Activated CD4-positive, alpha-beta T cell treated with anti-CD3 and anti-CD28 coated beads for 36 hours (primary cell): ENCODE measurements around the gene UBE2G2. TPM values are rescaled to one million over a fixed set of nuclear protein-coding genes. Genes with fewer than 3 reads are reported as not detected.
A peak's percentile ranks its signal among the peaks of the same experiment; 100 is the strongest.

Experiments used
- ATAC-seq: fragments of 200-7000 bp; cut with Tn5 transposase; one replicate; pipeline ENCODE4 v1.10.0; 2021; ENCODE audit warnings: mild to moderate bottlenecking, moderate library complexity
- CTCF ChIA-PET: fragments of 350-600 bp; sonication (Branson Sonifier 250); formaldehyde crosslinking; loops from one replicate; lab custom pipeline; 2021; ENCODE audit warnings: antibody characterized with exemption; lab: Charles Lee
- POLR2A ChIA-PET: fragments of 350-600 bp; sonication (Branson Sonifier 250); formaldehyde crosslinking; loops from one replicate; lab custom pipeline; 2021; ENCODE audit warnings: antibody characterized with exemption, inconsistent platforms; lab: Charles Lee
- DNase-seq: peaks from one replicate; pipeline ENCODE4 v3.0.0-alpha.2; 2020
- H3K27ac Mint-ChIP-seq: one replicate; pipeline ENCODE4 v1.8.0; 2021; ENCODE audit warnings: mixed read lengths
- H3K27me3 Mint-ChIP-seq: one replicate; pipeline ENCODE4 v1.8.0; 2021; ENCODE audit warnings: mixed read lengths
- H3K36me3 Mint-ChIP-seq: one replicate; pipeline ENCODE4 v1.8.0; 2021; ENCODE audit warnings: low read depth, mixed read lengths
- H3K4me1 Mint-ChIP-seq: one replicate; pipeline ENCODE4 v1.8.0; 2021; ENCODE audit warnings: mixed read lengths
- H3K4me3 Mint-ChIP-seq: one replicate; pipeline ENCODE4 v1.8.0; 2021; ENCODE audit warnings: mild to moderate bottlenecking, moderate library complexity, mixed read lengths
- H3K9me3 Mint-ChIP-seq: one replicate; pipeline ENCODE4 v1.8.0; 2021; ENCODE audit warnings: low read depth, mixed read lengths
- intact Hi-C, 2 experiments: fragments of 100-400 bp; cut with DNase I in 1 of 2; cut with micrococcal nuclease in 1 of 2; formaldehyde crosslinking; loops; one replicate each; pipeline versions ENCODE4 v1.14.2 to v1.15.1; 2022 to 2024; cut with DNase I, micrococcal nuclease
- total RNA-seq, 2 experiments: library from RNA; stranded (reverse); gene quantifications; one replicate each; pipeline ENCODE4 v1.2.3, GENCODE V29; 2021

The UBE2G2 gene, protein sequence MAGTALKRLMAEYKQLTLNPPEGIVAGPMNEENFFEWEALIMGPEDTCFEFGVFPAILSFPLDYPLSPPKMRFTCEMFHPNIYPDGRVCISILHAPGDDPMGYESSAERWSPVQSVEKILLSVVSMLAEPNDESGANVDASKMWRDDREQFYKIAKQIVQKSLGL
- total RNA-seq = 100 to 1,000 TPM; 103 to 121 TPM

DNA sequence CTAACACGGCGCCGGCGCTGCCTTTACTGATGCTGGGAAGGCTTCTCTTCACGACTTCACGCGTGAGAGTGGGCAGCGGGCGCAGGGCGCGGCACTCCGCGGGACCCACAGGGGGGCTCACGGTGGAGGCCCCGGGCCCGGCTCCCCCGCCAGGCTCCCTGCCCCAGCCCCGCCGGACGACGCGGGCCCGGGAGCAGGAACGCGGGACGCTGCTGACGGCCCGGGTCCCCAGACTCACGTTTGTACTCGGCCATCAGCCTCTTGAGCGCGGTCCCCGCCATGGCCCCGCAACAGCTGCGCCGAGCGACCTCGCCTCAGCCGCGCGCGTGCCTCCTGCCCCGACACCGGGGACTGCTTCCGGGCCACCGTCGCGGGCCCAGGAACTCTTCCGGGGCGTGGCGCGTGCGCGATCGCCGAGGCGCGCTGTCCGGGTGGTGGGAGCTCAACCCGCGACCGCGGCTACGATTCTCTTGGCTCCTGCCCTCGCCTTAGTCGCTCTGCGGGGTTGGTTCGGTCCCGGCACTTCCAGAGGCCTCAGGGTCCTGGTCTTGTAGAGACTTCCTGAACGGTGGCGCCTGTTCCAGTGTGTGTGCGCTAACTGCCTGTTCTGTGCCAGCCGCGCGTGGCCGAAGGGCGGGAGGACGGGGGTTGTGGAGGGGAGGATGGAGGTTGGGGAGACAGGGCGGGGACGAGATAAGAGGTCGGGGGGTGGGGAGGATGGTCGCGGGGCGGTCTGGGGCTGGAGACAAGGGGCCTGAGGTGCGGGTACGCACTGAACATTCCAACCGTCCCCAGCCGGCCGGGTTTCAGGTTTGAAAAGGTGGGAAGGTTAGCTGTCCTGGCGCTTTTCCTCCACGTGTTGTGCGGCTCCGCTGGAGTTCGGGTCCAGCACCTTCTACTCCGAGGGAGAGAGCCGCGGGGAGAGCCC is at the start of gene UBE2G2:
Gene UBE2G2 (minus strand): TSS at position 353 of the 928 bp plus-strand sequence. CDS start 72 bp downstream, at position 281.
- Mint-ChIP-seq H3K27me3 (no peaks in the 10 kb centered on the region), H3K4me1 (peaks cover 54% of the 10 kb centered on the region), H3K27ac (peak within 1 kb of the TSS; percentile 90), H3K4me3 (peak within 1 kb of the TSS; percentile 94), H3K36me3 (peaks cover 66% of the 10 kb centered on the region), H3K9me3 (no peaks in the 10 kb centered on the region)
- peak; percentile 92 for DNase-seq
- ATAC-seq = peak; percentile 95
- ChIA-PET CTCF (interaction anchor here (0.6 to 3.1 kb wide), 20 partner anchors 8 to 307 kb away, joined by 3 to 19 read pairs (median 4); partner anchors contain the start of gene PTTG1IP), POLR2A (interaction anchor here (0.5 to 1.5 kb wide), 4 partner anchors 8 to 72 kb away, joined by 3 to 6 read pairs (median 4); partner anchors contain the start of gene PTTG1IP)
- intact Hi-C loops = loop anchor here (1.0 to 5.0 kb wide), 10 partner anchors 16 to 462 kb away; partner anchors contain the start of genes CFAP410 (in 1 of the 2), ITGB2 (in 1 of the 2), PTTG1IP (in 1 of the 2) and SLX9 (in 1 of the 2)

DNA sequence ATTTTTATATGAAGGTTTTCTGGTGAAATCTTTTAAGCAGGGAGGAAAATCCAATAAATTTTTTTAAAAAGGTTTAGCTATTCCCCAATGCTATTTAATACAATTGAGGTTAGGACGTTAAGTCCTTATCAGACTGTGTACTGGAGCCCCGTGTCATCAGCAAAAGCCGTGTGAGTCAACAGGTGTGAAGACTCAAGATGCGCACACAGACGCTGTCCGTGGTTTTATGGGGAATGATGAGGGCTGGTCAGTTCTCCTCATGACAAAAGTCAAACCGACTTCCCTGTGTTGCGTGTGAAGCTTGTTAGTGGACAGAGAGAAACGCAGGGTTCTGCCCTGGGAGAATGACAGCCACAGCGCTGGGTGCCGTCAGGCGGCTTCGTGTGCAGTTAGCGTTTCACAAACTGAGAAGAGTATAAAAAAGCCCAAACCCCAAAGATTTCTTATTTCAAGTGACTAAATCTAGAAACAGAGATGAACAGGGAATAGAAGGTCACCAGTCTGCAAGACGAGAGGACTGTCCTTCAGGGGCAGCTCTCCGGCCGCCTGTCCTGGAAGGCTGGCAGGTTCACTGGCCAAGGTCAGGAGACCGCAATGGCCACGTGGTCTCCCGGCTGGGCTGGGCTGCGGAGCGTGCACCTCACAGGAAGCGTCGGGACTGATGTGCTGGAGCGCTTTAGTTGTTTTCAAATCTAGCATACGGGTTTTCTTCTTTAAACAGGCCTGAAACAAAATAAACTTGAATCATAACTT is 49.5 kb upstream of the UBE2G2 start:
- ATAC-seq (no peak), DNase-seq (no peak)
- POLR2A ChIA-PET = no interaction called here
- Mint-ChIP-seq H3K27ac (peak overlapping the region; percentile 67), H3K9me3 (no peaks in the 10 kb centered on the region), H3K4me3 (no peak overlapping the region), H3K27me3 (no peaks in the 10 kb centered on the region), H3K4me1 (peaks cover 55% of the 10 kb centered on the region), H3K36me3 (peaks cover 46% of the 10 kb centered on the region)
- intact Hi-C loops = no loop called here
- CTCF ChIA-PET = interaction anchor here (1.0 to 1.3 kb wide), 2 partner anchors 58 to 63 kb away, joined by 3 read pairs; no protein-coding TSS in a partner anchor

DNA sequence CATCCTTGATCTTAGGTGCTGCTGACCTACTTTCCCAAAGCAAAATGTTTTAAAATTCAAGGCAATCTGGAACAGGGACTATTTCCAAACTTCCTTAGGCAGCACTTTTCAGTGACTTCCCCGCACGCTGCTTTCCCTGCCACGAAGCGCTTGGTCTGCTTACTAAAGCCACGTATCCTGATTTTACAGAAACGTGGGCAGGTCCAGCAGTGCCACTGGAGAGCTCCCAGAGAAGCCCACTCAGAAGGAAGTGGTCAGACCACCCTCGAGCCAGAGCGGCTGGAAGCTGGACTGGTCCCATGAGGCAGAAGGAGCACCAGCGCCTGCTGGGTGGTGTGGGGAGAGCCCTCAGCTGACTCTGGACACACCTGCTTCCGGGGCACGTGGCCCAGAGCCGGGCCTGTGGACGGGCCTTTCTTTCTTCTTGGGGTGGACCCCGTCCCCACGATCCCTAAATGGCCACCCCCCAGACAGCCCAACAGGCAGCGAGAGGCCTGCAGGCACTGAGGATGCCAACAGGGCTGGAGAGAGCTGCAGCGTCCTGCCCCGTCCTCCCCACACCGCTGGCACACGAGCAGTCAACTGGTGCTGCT is 48.7 kb upstream of the UBE2G2 start:
- CTCF ChIA-PET = interaction anchor here (0.6 kb wide), 1 partner anchor 95 kb away, joined by 5 read pairs; no protein-coding TSS in a partner anchor
- H3K4me1 Mint-ChIP-seq = peaks cover 49% of the 10 kb centered on the region
- H3K4me3 Mint-ChIP-seq = no peak overlapping the region
- H3K9me3 Mint-ChIP-seq = no peaks in the 10 kb centered on the region
- H3K27ac Mint-ChIP-seq = no peak overlapping the region
- H3K36me3 Mint-ChIP-seq = peaks cover 44% of the 10 kb centered on the region
- ATAC-seq (no peak), DNase-seq (no peak)
- POLR2A ChIA-PET = no interaction called here
- no peaks in the 10 kb centered on the region for H3K27me3 Mint-ChIP-seq
- intact Hi-C loops = no loop called here

DNA sequence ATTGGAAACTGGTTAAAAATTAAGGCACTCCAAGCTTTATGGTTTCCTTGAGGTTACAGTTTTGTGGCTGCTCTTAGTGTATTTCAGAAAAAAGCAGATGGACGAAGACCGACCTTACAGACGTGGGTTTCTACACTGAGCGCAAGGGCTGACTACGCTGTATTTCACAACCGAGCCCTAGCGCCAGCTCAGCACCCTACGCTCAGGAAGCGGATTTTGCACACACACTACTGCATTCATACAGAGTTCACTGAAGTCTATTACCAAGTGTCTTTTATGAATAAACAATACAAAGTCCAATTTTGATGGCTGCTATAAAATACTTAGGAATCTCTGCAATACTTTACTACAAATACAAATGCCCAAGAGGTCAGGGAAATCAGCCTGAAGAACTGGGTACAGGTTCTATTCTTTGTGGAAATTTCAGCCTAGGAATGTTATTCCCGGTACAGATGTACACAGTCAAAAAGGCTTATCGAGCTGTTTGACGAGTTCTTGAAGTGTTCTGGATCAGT is 48.1 kb upstream of the UBE2G2 start:
- ChIA-PET POLR2A (no interaction called here), CTCF (no interaction called here)
- no peak for DNase-seq
- ATAC-seq = no peak
- no peaks in the 10 kb centered on the region for H3K9me3 Mint-ChIP-seq
- H3K27ac Mint-ChIP-seq = no peak overlapping the region
- no peak overlapping the region for H3K4me3 Mint-ChIP-seq
- intact Hi-C loops = no loop called here
- peaks cover 38% of the 10 kb centered on the region for H3K36me3 Mint-ChIP-seq
- peaks cover 43% of the 10 kb centered on the region for H3K4me1 Mint-ChIP-seq
- H3K27me3 Mint-ChIP-seq = no peaks in the 10 kb centered on the region

DNA sequence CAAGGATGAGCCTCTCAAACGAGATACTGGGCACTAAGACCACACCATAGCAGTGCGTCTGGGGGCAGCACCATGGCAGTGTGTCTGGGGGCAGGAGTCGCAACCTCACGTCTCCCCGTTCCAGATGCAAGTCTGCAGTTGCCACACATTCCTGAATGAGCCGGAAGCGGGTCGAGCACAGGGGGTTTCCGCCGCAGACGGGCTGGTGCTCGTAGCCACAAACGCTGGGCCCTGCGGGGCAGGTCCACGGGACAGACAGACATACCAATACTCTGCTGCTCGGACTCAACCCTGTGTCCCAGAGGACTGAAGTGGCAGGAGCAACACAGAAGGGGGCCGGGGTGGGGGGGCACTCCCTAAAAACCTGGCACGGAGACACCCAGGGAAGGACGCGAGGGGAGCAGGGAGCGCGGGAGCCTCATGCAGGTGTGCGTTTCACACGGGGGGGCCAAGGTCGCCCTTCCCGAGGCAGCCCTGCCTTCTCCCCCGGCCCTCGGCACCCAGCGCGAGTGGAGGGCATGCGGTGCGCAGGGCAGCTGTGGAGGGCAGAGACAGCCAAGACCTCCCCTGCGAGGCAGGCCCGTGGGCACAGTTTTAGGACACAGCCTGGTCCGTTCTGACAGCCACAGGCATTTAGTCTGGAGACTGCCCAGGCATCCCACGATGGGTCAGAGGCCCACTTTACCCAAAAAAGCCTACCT is 47.4 kb upstream of the UBE2G2 start:
- ATAC-seq (no peak), DNase-seq (no peak)
- Mint-ChIP-seq H3K27ac (no peak overlapping the region), H3K4me1 (peaks cover 36% of the 10 kb centered on the region), H3K9me3 (no peaks in the 10 kb centered on the region), H3K4me3 (no peak overlapping the region), H3K36me3 (peaks cover 30% of the 10 kb centered on the region), H3K27me3 (no peaks in the 10 kb centered on the region)
- ChIA-PET POLR2A (no interaction called here), CTCF (no interaction called here)
- intact Hi-C loops = no loop called here

DNA sequence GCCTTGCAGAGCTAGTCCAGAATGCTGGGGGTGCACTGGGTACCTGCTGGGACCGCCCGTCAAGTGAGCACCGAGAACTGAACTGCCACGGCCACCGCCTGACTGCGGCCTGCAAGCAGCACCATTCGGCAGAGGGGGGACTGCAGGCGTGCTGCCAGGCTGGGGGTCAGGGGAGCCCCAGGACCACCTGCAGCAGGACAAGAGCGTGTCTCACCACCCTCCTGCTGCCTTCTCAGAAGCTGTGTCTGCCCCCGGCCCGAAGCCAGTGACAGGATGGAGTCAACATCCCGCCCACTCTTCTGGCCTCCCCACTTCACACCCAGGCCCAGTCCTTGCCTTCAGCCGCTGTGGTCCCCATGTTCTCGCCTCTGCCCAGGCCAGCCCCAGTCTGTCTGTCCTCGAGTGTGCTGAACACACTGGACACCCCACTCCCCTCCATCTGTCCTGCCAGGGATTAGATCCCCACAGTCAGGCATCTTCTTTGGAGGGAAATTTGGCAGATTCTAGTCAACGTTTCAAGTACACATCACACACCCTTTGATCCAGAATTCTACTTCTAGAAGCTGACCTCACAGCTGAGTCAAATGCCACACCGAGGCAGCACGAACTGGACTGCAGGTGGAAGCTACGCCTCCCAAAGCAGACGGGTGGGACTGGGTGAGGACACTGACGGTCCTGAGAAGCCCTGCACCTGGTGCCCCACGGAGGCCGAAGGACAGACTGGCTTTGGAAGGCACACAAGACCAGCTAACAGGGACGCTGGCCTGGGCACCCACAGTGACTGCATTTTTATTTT is 45.8 kb upstream of the UBE2G2 start:
- ATAC-seq (no peak), DNase-seq (no peak)
- no peaks in the 10 kb centered on the region for H3K9me3 Mint-ChIP-seq
- CTCF ChIA-PET = interaction anchor here (1.1 to 2.2 kb wide), 3 partner anchors 10 to 47 kb away, joined by 4 to 11 read pairs (median 8); partner anchors contain the start of gene UBE2G2
- H3K4me1 Mint-ChIP-seq = peaks cover 24% of the 10 kb centered on the region
- POLR2A ChIA-PET = no interaction called here
- no peak overlapping the region for H3K27ac Mint-ChIP-seq
- no peak overlapping the region for H3K4me3 Mint-ChIP-seq
- peaks cover 21% of the 10 kb centered on the region for H3K36me3 Mint-ChIP-seq
- no peaks in the 10 kb centered on the region for H3K27me3 Mint-ChIP-seq
- intact Hi-C loops = loop anchor here (2.0 kb wide), 3 partner anchors 25 to 77 kb away; partner anchors contain the start of genes PTTG1IP (in 1 of the 2) and UBE2G2 (in 1 of the 2)

DNA sequence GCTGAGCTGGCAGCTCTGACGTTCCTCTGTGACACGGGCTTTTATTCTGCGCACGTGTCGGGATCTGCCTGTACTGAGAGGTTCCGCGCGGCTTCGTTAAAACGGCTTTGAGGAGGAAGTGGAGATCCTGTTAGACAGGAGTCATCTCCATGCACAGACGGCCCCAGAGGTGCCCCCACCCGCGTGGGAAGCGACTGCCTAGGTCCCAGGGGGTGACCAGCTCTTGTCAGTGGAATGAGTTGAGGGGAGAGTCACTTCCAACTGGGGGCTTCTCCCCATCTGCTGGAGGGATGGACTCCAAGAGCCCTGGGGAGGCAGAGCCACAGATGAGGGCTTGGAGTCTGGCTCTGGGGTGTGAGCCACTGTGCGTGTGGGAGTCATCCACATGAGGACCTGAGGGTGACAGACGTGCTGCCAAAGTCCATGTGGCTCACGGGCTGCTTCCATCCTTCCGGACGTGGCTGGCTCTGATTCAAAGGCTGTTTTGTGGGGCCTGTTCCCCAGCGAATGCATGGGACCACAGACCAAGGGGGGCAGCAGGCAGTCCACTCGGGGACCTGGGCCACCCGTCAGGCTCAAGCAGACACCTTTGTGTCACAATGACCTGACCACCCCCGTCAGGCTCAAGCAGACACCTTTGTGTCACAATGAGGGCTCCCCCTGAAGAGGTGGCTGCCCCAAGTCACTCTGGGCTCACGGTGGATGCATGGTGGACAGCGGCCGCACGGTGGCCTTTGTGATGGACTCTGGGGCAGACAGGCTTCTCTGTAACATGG is 45.1 kb upstream of the UBE2G2 start:
- Mint-ChIP-seq H3K27ac (peak overlapping the region; percentile 51), H3K36me3 (peaks cover 16% of the 10 kb centered on the region), H3K27me3 (no peaks in the 10 kb centered on the region), H3K9me3 (no peaks in the 10 kb centered on the region), H3K4me3 (peak overlapping the region; percentile 64), H3K4me1 (peaks cover 16% of the 10 kb centered on the region)
- CTCF ChIA-PET = interaction anchor here (0.7 to 2.2 kb wide), 5 partner anchors 11 to 53 kb away, joined by 3 to 11 read pairs (median 5); partner anchors contain the start of gene UBE2G2
- ATAC-seq (peak; percentile 60), DNase-seq (peak; percentile 72)
- POLR2A ChIA-PET = interaction anchor here (1.0 kb wide), 1 partner anchor 46 kb away, joined by 4 read pairs; no protein-coding TSS in a partner anchor
- intact Hi-C loops = loop anchor here (1.0 to 2.0 kb wide), 4 partner anchors 26 to 78 kb away; partner anchors contain the start of genes UBE2G2 (in 2 of the 2) and PTTG1IP (in 1 of the 2)

DNA sequence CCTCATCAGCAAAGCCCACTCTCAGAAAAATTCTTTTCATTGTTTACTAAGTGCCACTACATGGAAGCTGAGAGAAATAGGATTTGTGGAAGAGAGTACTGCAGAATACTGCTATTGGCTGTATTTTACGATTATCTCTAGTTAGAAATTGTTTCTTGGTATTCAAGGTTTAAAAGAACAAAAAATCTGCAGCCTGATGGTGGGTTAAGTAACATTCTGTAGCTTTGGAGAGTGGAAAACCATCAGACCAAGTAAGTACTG is 44.5 kb upstream of the UBE2G2 start:
- peaks cover 11% of the 10 kb centered on the region for H3K4me1 Mint-ChIP-seq
- no peaks in the 10 kb centered on the region for H3K27me3 Mint-ChIP-seq
- POLR2A ChIA-PET = interaction anchor here (1.0 kb wide), 1 partner anchor 45 kb away, joined by 4 read pairs; no protein-coding TSS in a partner anchor
- peak overlapping the region; percentile 64 for H3K4me3 Mint-ChIP-seq
- intact Hi-C loops = loop anchor here (1.0 to 2.0 kb wide), 4 partner anchors 27 to 79 kb away; partner anchors contain the start of genes UBE2G2 (in 2 of the 2) and PTTG1IP (in 1 of the 2)
- H3K9me3 Mint-ChIP-seq = no peaks in the 10 kb centered on the region
- H3K27ac Mint-ChIP-seq = peak overlapping the region; percentile 51
- peaks cover 12% of the 10 kb centered on the region for H3K36me3 Mint-ChIP-seq
- DNase-seq (no peak), ATAC-seq (no peak)
- CTCF ChIA-PET = interaction anchor here (0.7 to 2.2 kb wide), 5 partner anchors 12 to 53 kb away, joined by 3 to 11 read pairs (median 5); partner anchors contain the start of gene UBE2G2
